Tongue (tissue), 2 donors: Measurements from ENCODE around the gene PDE4B. TPM values are rescaled to one million over a fixed set of nuclear protein-coding genes. Genes with fewer than 3 reads are reported as not detected.
"Not testable (repeated sequence)": the region's sequence is repeated elsewhere in the genome, so short reads cannot be mapped to it uniquely, and the experiment has no call there.

Experiments used
- DNase-seq: peaks from one replicate; pipeline ENCODE4 v3.0.0-alpha.2; 2015
- total RNA-seq: library from RNA; depleted of rRNA; stranded (reverse); fragments of >200 nt; gene quantifications from one replicate; pipeline ENCODE4 v1.2.3, GENCODE V29; 2014

PDE4B gene
- total RNA-seq, 1 donor from 2014 or later = 31.8 TPM

GRCh38 chr1:66058558-66058957, 265.9 kb downstream of the PDE4B start:
- DNase-seq = no peak

GRCh38 chr1:66067219-66067618, 274.5 kb downstream of the PDE4B start:
- not testable (repeated sequence) for DNase-seq

- no peak for DNase-seq
Measured at GRCh38 chr1:66069976-66070876, 277.5 kb downstream of the PDE4B start.

- peak; percentile 4 for DNase-seq
Measured at GRCh38 chr1:66073388-66073787, 280.7 kb downstream of the PDE4B start.

GRCh38 chr1:66074147-66074546, 281.5 kb downstream of the PDE4B start:
- no peak for DNase-seq

GRCh38 chr1:66078412-66078811, 285.7 kb downstream of the PDE4B start:
- no peak for DNase-seq

- DNase-seq = no peak
Measured at GRCh38 chr1:66083003-66083402, 290.3 kb downstream of the PDE4B start.

- DNase-seq = no peak
Measured at GRCh38 chr1:66084442-66084841, 291.7 kb downstream of the PDE4B start.

- DNase-seq = no peak
Measured at GRCh38 chr1:66085600-66085999, 292.9 kb downstream of the PDE4B start.

- no peak for DNase-seq
Measured at GRCh38 chr1:66088787-66089186, 296.1 kb downstream of the PDE4B start.

- peak; percentile 9 for DNase-seq
Measured at GRCh38 chr1:66090859-66091457, 298.3 kb downstream of the PDE4B start.

GRCh38 chr1:66095190-66095589, 302.5 kb downstream of the PDE4B start:
- DNase-seq = no peak

GRCh38 chr1:66100959-66101358, 308.3 kb downstream of the PDE4B start:
- not testable (repeated sequence) for DNase-seq

GRCh38 chr1:66104076-66104475, 311.4 kb downstream of the PDE4B start:
- DNase-seq = not testable (repeated sequence)

- no peak for DNase-seq
Measured at GRCh38 chr1:66108624-66109023, 315.9 kb downstream of the PDE4B start.

- DNase-seq = no peak
Measured at GRCh38 chr1:66112744-66113400, 320.2 kb downstream of the PDE4B start.

GRCh38 chr1:66119148-66119547, 326.5 kb downstream of the PDE4B start:
- DNase-seq = no peak

- no peak for DNase-seq
Measured at GRCh38 chr1:66124670-66125069, 332.0 kb downstream of the PDE4B start.

GRCh38 chr1:66128641-66129040, 335.9 kb downstream of the PDE4B start:
- not testable (repeated sequence) for DNase-seq

- DNase-seq = no peak
Measured at GRCh38 chr1:66132324-66132723, 339.6 kb downstream of the PDE4B start.

GRCh38 chr1:66134004-66134403, 341.3 kb downstream of the PDE4B start:
- no peak for DNase-seq

- no peak for DNase-seq
Measured at GRCh38 chr1:66135161-66135560, 342.5 kb downstream of the PDE4B start.

- DNase-seq = not testable (repeated sequence)
Measured at GRCh38 chr1:66136423-66136822, 343.7 kb downstream of the PDE4B start.
